Neural progenitor cell (in vitro differentiated cells): ENCODE results near the gene PSMC3IP. TPM values are rescaled to one million over a fixed set of nuclear protein-coding genes. Genes with fewer than 3 reads are reported as not detected.
A peak's percentile ranks its signal among the peaks of the same experiment; 100 is the strongest.

Experiments used
- DNase-seq: peaks from one replicate; pipeline ENCODE4 v3.0.0-alpha.2; 2016; ENCODE audit warnings: low spot score
- H2AFZ ChIP-seq: fragments of 200-600 bp; sonication (generic); replicated peaks from 2 replicates; pipeline ENCODE4 v1.6.1; 2016; ENCODE audit warnings: antibody characterized with exemption
- H3F3A ChIP-seq: fragments of 200-600 bp; sonication (generic); 2 replicates; pipeline ENCODE4 v1.6.1; 2016; ENCODE audit warnings: antibody characterized with exemption, low read depth
- H3K27ac ChIP-seq: fragments of 200-600 bp; sonication (generic); 2 replicates; pipeline ENCODE4 v1.5.1; 2016; ENCODE audit warnings: mild to moderate bottlenecking
- H3K27me3 ChIP-seq: fragments of 200-600 bp; sonication (generic); 2 replicates; pipeline ENCODE4 v1.6.1; 2016; ENCODE audit warnings: mild to moderate bottlenecking, moderate library complexity
- H3K36me3 ChIP-seq: fragments of 200-600 bp; sonication (generic); 2 replicates; pipeline ENCODE4 v1.5.1; 2016
- H3K4me1 ChIP-seq: fragments of 200-600 bp; sonication (generic); 2 replicates; pipeline ENCODE4 v1.6.1; 2016; ENCODE audit warnings: mixed run types
- H3K4me2 ChIP-seq: fragments of 200-600 bp; sonication (generic); 2 replicates; pipeline ENCODE4 v1.6.1; 2016
- H3K4me3 ChIP-seq: fragments of 200-600 bp; sonication (generic); 2 replicates; pipeline ENCODE4 v1.5.1; 2016
- H3K79me2 ChIP-seq: fragments of 200-600 bp; sonication (generic); 2 replicates; pipeline ENCODE4 v1.6.1; 2016; ENCODE audit warnings: low read depth
- H3K9ac ChIP-seq: fragments of 200-600 bp; sonication (generic); 2 replicates; pipeline ENCODE4 v1.6.1; 2016
- H3K9me3 ChIP-seq: fragments of 200-600 bp; sonication (generic); 2 replicates; pipeline ENCODE4 v1.5.1; 2016; ENCODE audit warnings: low read depth
- H4K20me1 ChIP-seq: fragments of 200-600 bp; sonication (generic); 2 replicates; pipeline ENCODE4 v1.6.1; 2016; ENCODE audit warnings: low read depth
- H3K27ac Mint-ChIP-seq: 3 replicates; pipeline ENCODE4 v1.8.0; 2021; ENCODE audit warnings: mixed read lengths
- H3K27me3 Mint-ChIP-seq: 2 replicates; pipeline ENCODE4 v1.8.0; 2022; ENCODE audit warnings: low read depth, mild to moderate bottlenecking, inconsistent platforms, moderate library complexity, mixed read lengths; ENCODE audit not compliant: insufficient read depth
- H3K36me3 Mint-ChIP-seq: 3 replicates; pipeline ENCODE4 v1.8.0; 2021; ENCODE audit warnings: mixed read lengths
- H3K4me1 Mint-ChIP-seq: 3 replicates; pipeline ENCODE4 v1.8.0; 2021; ENCODE audit warnings: mixed read lengths
- H3K4me3 Mint-ChIP-seq: 3 replicates; pipeline ENCODE4 v1.8.0; 2021; ENCODE audit warnings: mild to moderate bottlenecking, moderate library complexity, mixed read lengths
- H3K9me3 Mint-ChIP-seq: 3 replicates; pipeline ENCODE4 v1.8.0; 2020; ENCODE audit warnings: mixed read lengths
- CTCF ChIP-seq: fragments of 200-600 bp; sonication (generic); IDR thresholded peaks from 2 replicates; pipeline ENCODE4 v1.5.1; 2017; ENCODE audit warnings: antibody characterized with exemption, mild to moderate bottlenecking
- EZH2 ChIP-seq: fragments of 200-600 bp; sonication (generic); IDR thresholded peaks from 2 replicates; pipeline ENCODE4 v1.6.1; 2017; ENCODE audit warnings: antibody characterized with exemption, mild to moderate bottlenecking, moderate library complexity
- EZH2phosphoT487 ChIP-seq: fragments of 200-600 bp; sonication (generic); IDR thresholded peaks from 2 replicates; pipeline ENCODE4 v1.6.1; 2017; ENCODE audit warnings: antibody characterized with exemption
- total RNA-seq: library from RNA; depleted of rRNA; stranded (reverse); fragments of >200 nt; gene quantifications from 2 replicates; pipeline ENCODE4 v1.2.3, GENCODE V29; 2015; ENCODE audit warnings: low replicate concordance

Gene PSMC3IP
- total RNA-seq, 1 donor from 2014 or later, result 23.7 TPM

GRCh38 chr17:42537156-42537805 lies 40.2 kb downstream of the PSMC3IP start:
- Histone ChIP-seq H3K27ac (no peak overlapping the region), H3K9me3 (no peaks in the 10 kb centered on the region)
- no peaks in the 10 kb centered on the region for H3K9me3 Mint-ChIP-seq

GRCh38 chr17:42536372-42537155 lies 41.0 kb downstream of the PSMC3IP start:
- peak; percentile 87 for DNase-seq
- Mint-ChIP-seq H3K4me1 (peaks cover 17% of the 10 kb centered on the region), H3K27ac (no peak overlapping the region), H3K4me3 (peak overlapping the region; percentile 90), H3K27me3 (peaks cover 1% of the 10 kb centered on the region), H3K9me3 (no peaks in the 10 kb centered on the region), H3K36me3 (peaks cover 3% of the 10 kb centered on the region)
- peaks cover 5% of the 10 kb centered on the region for H3K79me2 ChIP-seq
- H3K27me3 ChIP-seq, result peaks cover 26% of the 10 kb centered on the region
- no peak overlapping the region for H3K9ac ChIP-seq
- H3K4me3 ChIP-seq, result peak overlapping the region; percentile 52
- peaks cover 3% of the 10 kb centered on the region for H3F3A ChIP-seq
- H3K36me3 ChIP-seq, result no peaks in the 10 kb centered on the region
- no peak for TF ChIP-seq EZH2phosphoT487
- no peaks in the 10 kb centered on the region for H3K9me3 ChIP-seq
- H3K27ac ChIP-seq, result no peak overlapping the region
- peaks cover 10% of the 10 kb centered on the region for H3K4me1 ChIP-seq
- peak overlapping the region; percentile 4 for H2AFZ ChIP-seq
- H3K4me2 ChIP-seq, result peak overlapping the region; percentile 78
- H4K20me1 ChIP-seq, result no peaks in the 10 kb centered on the region

More at GRCh38 chr17:42537156-42537805, 40.2 kb downstream of the PSMC3IP start:
- H3K4me1 ChIP-seq, result peaks cover 10% of the 10 kb centered on the region
- H3K36me3 ChIP-seq, result no peaks in the 10 kb centered on the region
- no peak overlapping the region for H3K9ac ChIP-seq
- TF ChIP-seq EZH2phosphoT487 (no peak), EZH2 (no peak), CTCF (no peak)
- Mint-ChIP-seq H3K4me3 (peak overlapping the region; percentile 90), H3K27ac (no peak overlapping the region), H3K4me1 (peaks cover 13% of the 10 kb centered on the region), H3K36me3 (peaks cover 3% of the 10 kb centered on the region), H3K27me3 (no peaks in the 10 kb centered on the region)
- H3K4me3 ChIP-seq, result peak overlapping the region; percentile 52
- H2AFZ ChIP-seq, result no peak overlapping the region
- DNase-seq, result no peak
- no peaks in the 10 kb centered on the region for H3F3A ChIP-seq
- H3K79me2 ChIP-seq, result peaks cover 5% of the 10 kb centered on the region
- H3K4me2 ChIP-seq, result peak overlapping the region; percentile 78
- peaks cover 20% of the 10 kb centered on the region for H3K27me3 ChIP-seq
- no peaks in the 10 kb centered on the region for H4K20me1 ChIP-seq

- Histone ChIP-seq H3K4me3 (peak within 1 kb of the TSS; percentile 52), H3K9ac (no peak within 1 kb of the TSS), H3K27ac (no peak within 1 kb of the TSS), H4K20me1 (no peaks in the 10 kb centered on the region), H3K4me2 (peak within 1 kb of the TSS; percentile 78), H2AFZ (peak within 1 kb of the TSS; percentile 31), H3K27me3 (peaks cover 31% of the 10 kb centered on the region), H3K36me3 (no peaks in the 10 kb centered on the region), H3F3A (peaks cover 6% of the 10 kb centered on the region), H3K79me2 (peaks cover 5% of the 10 kb centered on the region), H3K4me1 (peaks cover 10% of the 10 kb centered on the region), H3K9me3 (no peaks in the 10 kb centered on the region)
- Mint-ChIP-seq H3K4me1 (peaks cover 22% of the 10 kb centered on the region), H3K27me3 (peaks cover 3% of the 10 kb centered on the region), H3K9me3 (no peaks in the 10 kb centered on the region), H3K4me3 (peak within 1 kb of the TSS; percentile 90), H3K27ac (no peak within 1 kb of the TSS), H3K36me3 (peaks cover 2% of the 10 kb centered on the region)
- no peak for TF ChIP-seq CTCF
- TF ChIP-seq EZH2, result no peak
- TF ChIP-seq EZH2phosphoT487, result no peak
- peak; percentile 88 for DNase-seq
Measured at GRCh38 chr17:42536048-42536371, 41.5 kb downstream of the PSMC3IP start, which contains the start of gene NAGLU. TSS of gene NAGLU (plus strand) at chr17:42536241. CDS start at chr17:42536273, 32 bp downstream.
